Ureter (tissue), 1 donor: ENCODE results near the gene PRDM2. TPM values are rescaled to one million over a fixed set of nuclear protein-coding genes. Genes with fewer than 3 reads are reported as not detected.

ENCODE experiments used
- DNase-seq: peaks from one replicate; pipeline ENCODE4 v3.0.0-alpha.2; 2020; ENCODE audit warnings: low spot score
- total RNA-seq: library from RNA; stranded (reverse); gene quantifications from one replicate; pipeline ENCODE4 v1.2.4, GENCODE V29; 2023
- donor health status: DM: yes; HTN: yes; CAD: no.

Gene PRDM2
- total RNA-seq, 1 donor from 2014 or later: 83.1 TPM

DNA sequence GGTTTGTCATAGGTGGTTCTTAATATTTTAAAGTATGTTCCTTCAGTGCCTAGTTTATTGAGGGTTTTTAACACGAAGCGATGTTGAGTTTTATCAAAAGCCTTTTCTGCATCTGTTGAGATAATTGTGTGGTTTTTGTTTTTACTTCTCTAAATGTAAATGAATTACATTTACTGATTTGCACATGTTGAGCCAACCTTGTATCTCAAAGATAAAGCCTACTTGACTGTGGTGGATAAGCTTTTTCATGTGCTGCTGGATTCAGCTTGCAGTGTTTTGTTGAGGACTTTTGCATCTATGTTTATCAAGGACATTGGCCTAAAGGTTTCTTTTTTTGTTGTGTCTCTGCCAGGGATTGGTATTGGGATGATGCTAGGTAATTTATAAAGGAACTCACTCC lies 142.5 kb downstream of the PRDM2 start:
- no peak for DNase-seq

GRCh38 chr1:13851726-13852125 lies 151.7 kb downstream of the PRDM2 start:
- DNase-seq: no peak

DNA sequence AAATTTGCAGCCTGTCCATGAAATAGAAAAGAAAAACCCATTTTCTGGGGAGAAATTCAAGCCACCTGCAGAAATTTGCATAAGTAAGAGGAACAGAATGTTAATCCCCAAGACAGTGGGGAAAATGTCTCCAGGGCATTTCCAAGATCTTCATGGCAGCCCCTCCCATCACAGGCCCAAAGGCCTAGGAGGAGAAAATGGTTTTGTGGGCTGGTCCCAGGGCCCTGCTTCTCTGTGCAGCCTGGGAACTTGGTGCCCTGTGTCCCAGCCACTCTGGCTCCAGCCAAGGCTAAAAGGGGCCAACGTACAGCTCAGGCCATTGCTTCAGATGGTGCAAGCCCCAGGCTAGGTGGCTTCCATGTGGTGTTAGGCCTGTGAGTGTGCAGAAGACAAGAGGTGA lies 155.6 kb downstream of the PRDM2 start:
- DNase-seq: no peak

DNA sequence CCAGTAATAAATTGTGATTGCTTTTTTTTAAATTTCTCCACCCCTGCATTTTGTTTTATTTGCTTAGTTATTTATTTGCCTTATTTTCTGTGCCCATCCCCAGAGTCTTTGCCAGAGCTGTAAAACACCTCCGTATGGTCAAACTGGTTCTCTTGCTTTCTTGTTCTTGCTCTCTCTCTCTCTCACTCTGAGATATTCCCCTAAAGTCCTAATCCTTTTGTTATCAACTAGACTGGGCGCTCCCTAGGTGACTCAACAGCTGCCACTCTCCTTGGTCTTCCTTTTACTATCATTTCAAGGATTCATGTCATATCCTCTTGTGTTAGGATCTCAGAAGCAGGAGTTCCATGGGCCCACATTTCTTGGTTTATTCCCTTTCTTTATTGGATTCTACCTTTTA lies 160.0 kb downstream of the PRDM2 start:
- DNase-seq: no peak

DNA sequence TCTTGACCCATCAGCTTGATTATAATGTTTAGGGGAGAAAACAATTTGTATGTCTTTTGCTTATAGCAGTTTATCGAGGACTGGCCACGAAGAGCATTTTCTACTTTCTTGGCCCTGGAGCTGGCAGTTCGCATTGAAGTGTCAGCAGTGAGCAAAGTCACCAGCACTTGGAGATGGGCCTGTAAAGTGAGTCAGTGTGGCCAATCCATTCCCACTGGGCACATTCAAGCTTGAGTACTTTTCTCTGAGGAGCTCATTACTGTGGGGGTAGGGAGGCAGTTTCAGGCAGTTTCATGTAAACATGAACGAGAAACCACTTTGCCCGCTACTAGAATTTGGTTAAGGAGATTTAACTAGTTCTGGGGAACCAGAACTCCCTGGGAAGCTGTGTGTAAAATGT lies 164.8 kb downstream of the PRDM2 start:
- DNase-seq: no peak

DNA sequence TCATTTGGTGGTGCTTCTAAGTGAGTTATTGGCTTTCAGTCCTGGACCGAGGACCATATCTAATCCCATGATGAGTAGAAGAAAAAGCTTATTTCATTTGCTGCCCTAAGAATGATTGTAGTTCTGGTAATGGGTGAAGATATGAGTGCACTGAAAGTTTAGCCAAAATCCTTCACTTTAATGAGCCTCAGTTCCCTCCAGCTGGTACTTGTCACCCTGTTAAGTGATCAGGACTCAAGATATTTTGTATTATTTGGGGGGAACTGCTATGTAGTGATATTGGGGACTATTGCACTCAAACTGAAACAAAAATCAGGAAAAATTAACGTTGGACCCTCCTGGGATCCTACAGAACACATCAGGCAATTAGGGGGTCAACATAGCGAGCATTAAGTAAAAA lies 165.9 kb downstream of the PRDM2 start:
- no peak for DNase-seq

DNA sequence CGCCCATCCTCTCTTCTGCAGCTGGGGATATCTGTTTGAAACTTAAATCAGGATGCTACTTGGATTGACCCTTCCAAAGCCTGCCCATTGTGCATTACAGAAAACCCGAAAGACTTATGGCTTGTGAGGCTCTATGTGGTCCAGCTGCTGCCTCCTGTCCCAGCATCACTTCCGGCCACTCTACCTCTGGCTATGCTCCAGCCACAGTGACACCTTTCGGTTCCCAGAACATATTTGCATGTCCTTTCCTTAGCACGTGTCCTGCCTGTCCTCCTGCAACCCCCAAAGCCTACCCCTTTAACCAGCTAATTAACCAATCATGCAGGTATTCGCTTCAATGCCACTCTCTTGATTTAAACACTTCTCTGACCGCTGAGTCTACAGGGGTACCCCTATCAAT lies 167.6 kb downstream of the PRDM2 start:
- DNase-seq: no peak

GRCh38 chr1:13869172-13869797 lies 169.3 kb downstream of the PRDM2 start:
- DNase-seq: no peak

GRCh38 chr1:13871413-13871812 lies 171.4 kb downstream of the PRDM2 start:
- DNase-seq: no peak

- DNase-seq: no peak
Measured at GRCh38 chr1:13871886-13872285, 171.9 kb downstream of the PRDM2 start.

GRCh38 chr1:13873032-13873431 lies 173.0 kb downstream of the PRDM2 start:
- no peak for DNase-seq

Other genes with a start within 250 kb of the PRDM2 start
- not detected for gene LRRC38, start 186.2 kb upstream of the PRDM2 start, total RNA-seq
- 29.5 TPM for gene PDPN, start 116.4 kb upstream of the PRDM2 start, total RNA-seq